Ascending aorta (tissue), 2 donors: ENCODE data around the gene TOM1L2. TPM values are rescaled to one million over a fixed set of nuclear protein-coding genes. Genes with fewer than 3 reads are reported as not detected.

Experiments used
- DNase-seq, 2 donors: peaks; one replicate each; pipeline ENCODE4 v3.0.0-alpha.2; 2019; ENCODE audit warnings: low spot score in 2 of 2
- H3K27ac ChIP-seq, 2 donors: fragments of 200-600 bp; sonication (generic); one replicate each; pipeline ENCODE4 v1.5.1; 2016 to 2017; ENCODE audit warnings: mild to moderate bottlenecking in 1 of 2
- H3K27me3 ChIP-seq: fragments of 200-600 bp; sonication (generic); one replicate; pipeline ENCODE4 v1.5.1; 2017
- H3K36me3 ChIP-seq, 2 donors: fragments of 200-600 bp; sonication (generic); one replicate each; pipeline ENCODE4 v1.5.1; 2016
- H3K4me1 ChIP-seq, 2 donors: fragments of 200-600 bp; sonication (generic); one replicate each; pipeline ENCODE4 v1.5.1; 2016 to 2017; ENCODE audit warnings: mild to moderate bottlenecking in 1 of 2
- H3K4me3 ChIP-seq, 2 donors: fragments of 200-600 bp; sonication (generic); one replicate each; pipeline ENCODE4 v1.5.1; 2016 to 2017; ENCODE audit warnings: mild to moderate bottlenecking in 1 of 2
- H3K9me3 ChIP-seq, 2 donors: fragments of 200-600 bp; sonication (generic); one replicate each; pipeline ENCODE4 v1.5.1; 2016
- CTCF ChIP-seq, 3 experiments: fragments of 200-600 bp in 2 of 3; fragments of 450-650 bp in 1 of 3; sonication (generic) in 2 of 3; IDR thresholded peaks; one replicate each; pipeline ENCODE4 v1.5.1; 2016 to 2019; ENCODE audit warnings: antibody characterized with exemption in 3 of 3, mild to moderate bottlenecking in 1 of 3, moderate library complexity in 1 of 3
- intact Hi-C: fragments of 100-400 bp; cut with DNase I; formaldehyde crosslinking; loops from one replicate; pipeline ENCODE4 v1.15.1; 2023
- total RNA-seq: library from RNA; depleted of rRNA; stranded (reverse); fragments of >200 nt; gene quantifications from one replicate; pipeline ENCODE4 v1.1.0, GENCODE V29; 2016

TOM1L2 gene
- total RNA-seq, 1 donor from 2014 or later: 39.0 TPM

GRCh38 chr17:17815436-17816200, 156.6 kb downstream of the TOM1L2 start:
- Histone ChIP-seq H3K4me3 (no peak overlapping the region), H3K4me1 (peaks cover 0 to under 1% of the 10 kb centered on the region in 2 donors), H3K27me3 (no peaks in the 10 kb centered on the region), H3K9me3 (no peaks in the 10 kb centered on the region), H3K27ac (no peak overlapping the region), H3K36me3 (peaks cover 29 to 38% of the 10 kb centered on the region in 2 donors)
- intact Hi-C loops: loop anchor here (2.0 kb wide), 1 partner anchor 103 kb away; no protein-coding TSS in a partner anchor
- no peak for DNase-seq
- TF ChIP-seq CTCF (IDR thresholded peaks at IDR 0.05): no peak

GRCh38 chr17:17815062-17815406, 157.2 kb downstream of the TOM1L2 start:
- peaks cover 28 to 38% of the 10 kb centered on the region in 2 donors for H3K36me3 ChIP-seq
- H3K9me3 ChIP-seq: no peaks in the 10 kb centered on the region
- no peak overlapping the region for H3K4me3 ChIP-seq
- no peaks in the 10 kb centered on the region for H3K27me3 ChIP-seq
- intact Hi-C loops: loop anchor here (2.0 kb wide), 1 partner anchor 104 kb away; no protein-coding TSS in a partner anchor
- no peak overlapping the region for H3K27ac ChIP-seq
- peaks cover 0 to 2% of the 10 kb centered on the region in 2 donors for H3K4me1 ChIP-seq
- no peak for TF ChIP-seq CTCF (IDR thresholded peaks at IDR 0.05)
- no peak for DNase-seq

- Histone ChIP-seq H3K4me3 (no peak overlapping the region), H3K27ac (no peak overlapping the region), H3K36me3 (peaks cover 23 to 38% of the 10 kb centered on the region in 2 donors), H3K27me3 (no peaks in the 10 kb centered on the region), H3K9me3 (no peaks in the 10 kb centered on the region), H3K4me1 (peaks cover 0 to 2% of the 10 kb centered on the region in 2 donors)
- DNase-seq: no peak
- TF ChIP-seq CTCF (IDR thresholded peaks at IDR 0.05): no peak
- intact Hi-C loops: loop anchor here (2.0 kb wide), 1 partner anchor 104 kb away; no protein-coding TSS in a partner anchor
These were observed 157.8 kb downstream of the TOM1L2 start for GRCh38 chr17:17814162-17815061.

- Histone ChIP-seq H3K4me3 (no peak overlapping the region), H3K27ac (no peak overlapping the region), H3K36me3 (peaks cover 16 to 38% of the 10 kb centered on the region in 2 donors), H3K4me1 (peaks cover 0 to 2% of the 10 kb centered on the region in 2 donors), H3K9me3 (no peaks in the 10 kb centered on the region), H3K27me3 (no peaks in the 10 kb centered on the region)
- no peak for TF ChIP-seq CTCF (IDR thresholded peaks at IDR 0.05)
- intact Hi-C loops: loop anchor here (2.0 kb wide), 2 partner anchors 105 to 219 kb away; no protein-coding TSS in a partner anchor
- no peak for DNase-seq
These were observed 158.5 kb downstream of the TOM1L2 start for GRCh38 chr17:17813725-17814095.

GRCh38 chr17:17813055-17813724, 159.0 kb downstream of the TOM1L2 start:
- peaks cover 0 to 2% of the 10 kb centered on the region in 2 donors for H3K4me1 ChIP-seq
- H3K27ac ChIP-seq: no peak overlapping the region
- H3K27me3 ChIP-seq: no peaks in the 10 kb centered on the region
- intact Hi-C loops: loop anchor here (2.0 kb wide), 1 partner anchor 220 kb away; no protein-coding TSS in a partner anchor
- no peaks in the 10 kb centered on the region for H3K9me3 ChIP-seq
- TF ChIP-seq CTCF (IDR thresholded peaks at IDR 0.05): no peak
- no peak for DNase-seq
- H3K36me3 ChIP-seq: peaks cover 15 to 38% of the 10 kb centered on the region in 2 donors
- no peak overlapping the region for H3K4me3 ChIP-seq
